ENCODE data around the gene RCN1.

- TF ChIP-seq CTCF (tag by site-specific recombination; IDR thresholded peaks at IDR 0.05) (no peak), ZNF140 (tag by site-specific recombination; IDR thresholded peaks at IDR 0.05) (no peak), MEIS1 (CRISPR knock-in tag; IDR thresholded peaks at IDR 0.05; ENCODE audit: borderline replicate concordance) (no peak), ZNF768 (tag by site-specific recombination; IDR thresholded peaks at IDR 0.05) (no peak)
These were observed 52.5 kb downstream of the RCN1 start for GRCh38 chr11:32143378-32143777.
